B cell (primary cell): ENCODE results near the gene CRYGN. TPM values are rescaled to one million over a fixed set of nuclear protein-coding genes. Genes with fewer than 3 reads are reported as not detected.

Source experiments
- ATAC-seq: fragments of 200-7000 bp; cut with Tn5 transposase; one replicate; pipeline ENCODE4 v1.10.0; 2021; ENCODE audit warnings: low read depth, mild to moderate bottlenecking, moderate number of reproducible peaks, moderate library complexity
- CTCF ChIA-PET: fragments of 350-600 bp; sonication (Branson Sonifier 250); formaldehyde crosslinking; loops from one replicate; lab custom pipeline; 2021; ENCODE audit warnings: antibody characterized with exemption, inconsistent platforms; lab: Charles Lee
- POLR2A ChIA-PET: fragments of 350-600 bp; sonication (Branson Sonifier 250); formaldehyde crosslinking; loops from one replicate; lab custom pipeline; 2021; ENCODE audit warnings: antibody characterized with exemption; lab: Charles Lee
- DNase-seq: peaks from one replicate; pipeline ENCODE4 v3.0.0; 2013
- H2AFZ ChIP-seq: 2 replicates; pipeline ENCODE4 v1.6.1; 2012; ENCODE audit warnings: mild to moderate bottlenecking, low read depth, low read length; ENCODE audit not compliant: insufficient read depth, poor library complexity, severe bottlenecking
- H3K27ac ChIP-seq, 2 donors: 1 replicate in 1 of 2; 2 replicates in 1 of 2; pipeline ENCODE4 v1.5.1; 2012 to 2013; ENCODE audit warnings: low read length in 2 of 2, mild to moderate bottlenecking in 2 of 2, moderate library complexity in 1 of 2
- H3K27me3 ChIP-seq, 4 experiments: fragments of 200-600 bp in 1 of 4; sonication (generic) in 1 of 4; replicated peaks in 1 of 4; 1 replicate in 2 of 4; 2 replicates in 2 of 4; pipeline versions ENCODE4 v1.6.1 to v1.7.0; 2013 to 2016; ENCODE audit warnings: low read length in 3 of 4, mild to moderate bottlenecking in 2 of 4, mixed read lengths in 1 of 4, moderate library complexity in 1 of 4; ENCODE audit not compliant: insufficient read depth in 4 of 4, control insufficient read depth in 3 of 4; ENCODE audit errors: control extremely low read depth in 1 of 4
- H3K36me3 ChIP-seq, 2 experiments: replicated peaks in 1 of 2; 1 replicate in 1 of 2; 2 replicates in 1 of 2; pipeline versions ENCODE4 v1.6.1 to v1.7.1; 2013; ENCODE audit warnings: low read length in 1 of 2; ENCODE audit not compliant: insufficient read depth in 2 of 2, control insufficient read depth in 1 of 2; ENCODE audit errors: control extremely low read depth in 1 of 2, extremely low read depth in 1 of 2
- H3K4me1 ChIP-seq, 2 donors: fragments of 200-600 bp in 1 of 2; sonication (generic) in 1 of 2; 1 replicate in 1 of 2; 2 replicates in 1 of 2; pipeline versions ENCODE4 v1.5.1 to v1.6.1; 2013 to 2017; ENCODE audit warnings: low read length in 2 of 2; ENCODE audit not compliant: control insufficient read depth in 2 of 2, insufficient read depth in 2 of 2
- H3K4me2 ChIP-seq: replicated peaks from 2 replicates; pipeline ENCODE3; 2012; ENCODE audit warnings: mild to moderate bottlenecking, low read depth, low read length; ENCODE audit not compliant: poor library complexity, severe bottlenecking
- H3K4me3 ChIP-seq, 5 experiments: fragments of 200-600 bp in 1 of 5; sonication (generic) in 1 of 5; 1 replicate in 3 of 5; 2 replicates in 2 of 5; pipeline versions ENCODE4 v1.5.1 to v1.7.0; 2011 to 2016; ENCODE audit warnings: low read length in 4 of 5, mild to moderate bottlenecking in 4 of 5, low read depth in 2 of 5, control low read depth in 1 of 5, moderate library complexity in 1 of 5; ENCODE audit not compliant: insufficient read depth in 1 of 5; ENCODE audit errors: control extremely low read depth in 1 of 5, extremely low read depth in 1 of 5
- H3K79me2 ChIP-seq: fragments of 200-600 bp; sonication (generic); one replicate; pipeline ENCODE4 v1.6.0; 2016; ENCODE audit warnings: low read length; ENCODE audit not compliant: control insufficient read depth, insufficient read depth
- H3K9ac ChIP-seq: fragments of 200-600 bp; sonication (generic); 2 replicates; pipeline ENCODE4 v1.6.1; 2017; ENCODE audit warnings: mild to moderate bottlenecking, low read length, moderate library complexity
- H3K9me3 ChIP-seq, 3 donors: one replicate each; pipeline versions ENCODE4 v1.6.1 to v1.7.1; 2013; ENCODE audit warnings: low read length in 2 of 3; ENCODE audit not compliant: control insufficient read depth in 2 of 3, insufficient read depth in 1 of 3; ENCODE audit errors: control extremely low read depth in 1 of 3
- H4K20me1 ChIP-seq: 2 replicates; pipeline ENCODE4 v1.6.0; 2012; ENCODE audit warnings: mild to moderate bottlenecking, low read length; ENCODE audit not compliant: insufficient read depth, control insufficient read depth, poor library complexity, severe bottlenecking
- H3K27ac Mint-ChIP-seq: one replicate; pipeline ENCODE4 v1.8.0; 2021; ENCODE audit warnings: mixed read lengths
- H3K27me3 Mint-ChIP-seq: one replicate; pipeline ENCODE4 v1.8.0; 2021; ENCODE audit warnings: mixed read lengths
- H3K4me1 Mint-ChIP-seq: one replicate; pipeline ENCODE4 v1.8.0; 2021; ENCODE audit warnings: mixed read lengths
- H3K4me3 Mint-ChIP-seq: one replicate; pipeline ENCODE4 v1.8.0; 2021; ENCODE audit warnings: mixed read lengths
- H3K9me3 Mint-ChIP-seq: one replicate; pipeline ENCODE4 v1.8.0; 2022; ENCODE audit warnings: mixed read lengths; ENCODE audit not compliant: insufficient read depth
- CTCF ChIP-seq: fragments of 200-600 bp; IDR thresholded peaks from one replicate; pipeline ENCODE4 v1.8.0; 2022; ENCODE audit warnings: antibody characterized with exemption, mild to moderate bottlenecking
- EZH2 ChIP-seq: IDR thresholded peaks from 2 replicates; pipeline ENCODE4 v1.6.1; 2012; ENCODE audit warnings: borderline replicate concordance, low read depth, mild to moderate bottlenecking, moderate library complexity, low read length; ENCODE audit not compliant: insufficient read depth, poor library complexity, severe bottlenecking
- WGBS: methylation state at CpG from one replicate; pipeline ENCODE4 v1.1.5; 2013; ENCODE audit warnings: missing lambda C conversion rate; ENCODE audit not compliant: insufficient coverage; 5-methylcytosine and 5-hydroxymethylcytosine counted together
- intact Hi-C: fragments of 100-400 bp; cut with micrococcal nuclease; formaldehyde crosslinking; loops from one replicate; pipeline ENCODE4 v1.10.0; 2022
- polyA plus RNA-seq: library from polyadenylated mRNA; depleted of rRNA; stranded (reverse); fragments of >200 nt; gene quantifications from 2 replicates; pipeline ENCODE4 v1.2.3, GENCODE V29; 2012
- total RNA-seq, 2 donors: library from RNA; stranded (reverse); fragments of 120-200 nt in 1 of 2; gene quantifications; 1 replicate in 1 of 2; 2 replicates in 1 of 2; pipeline versions ENCODE4 v1.2.3 to v1.2.4, GENCODE V29; 2013 to 2022

CRYGN gene
- total and polyA plus RNA-seq, 2 donors (not counting 1 experiment from before 2014, with no cell fraction given), result not detected

GRCh38 chr7:151384776-151385625 is 54.9 kb downstream of the CRYGN start:
- POLR2A ChIA-PET, result no interaction called here
- H3K4me3 ChIP-seq, result no peak overlapping the region
- DNase-seq, result no peak
- Mint-ChIP-seq H3K4me1 (peaks cover 17% of the 10 kb centered on the region), H3K4me3 (no peak overlapping the region), H3K27ac (no peak overlapping the region), H3K9me3 (no peaks in the 10 kb centered on the region), H3K27me3 (peaks cover 17% of the 10 kb centered on the region)
- 90% methylated on average over 22 of the region's 26 CpGs for WGBS
- intact Hi-C loops, result no loop called here
- no peaks in the 10 kb centered on the region for H3K79me2 ChIP-seq
- no peak for ATAC-seq
- no peak for TF ChIP-seq EZH2
- TF ChIP-seq CTCF, result no peak
- no peaks in the 10 kb centered on the region for H4K20me1 ChIP-seq
- H3K27ac ChIP-seq, result no peak overlapping the region
- peaks cover 0 to 12% (median 6%) of the 10 kb centered on the region in 4 experiments for H3K27me3 ChIP-seq
- CTCF ChIA-PET, result interaction anchor here (1.0 to 1.7 kb wide), 2 partner anchors 16 to 69 kb away, joined by 3 to 4 read pairs; no protein-coding TSS in a partner anchor
- H3K4me2 ChIP-seq, result no peak overlapping the region
- H3K9me3 ChIP-seq, result peaks cover 0 to 14% (median 0%) of the 10 kb centered on the region in 3 donors
- H3K9ac ChIP-seq, result no peak overlapping the region
- no peaks in the 10 kb centered on the region for H3K36me3 ChIP-seq
- no peak overlapping the region for H2AFZ ChIP-seq
- peaks cover 18 to 23% of the 10 kb centered on the region in 2 donors for H3K4me1 ChIP-seq

- no peak overlapping the region for H3K4me3 ChIP-seq
- Mint-ChIP-seq H3K27me3 (peaks cover 10% of the 10 kb centered on the region), H3K27ac (peak overlapping the region; percentile 15), H3K9me3 (no peaks in the 10 kb centered on the region), H3K4me3 (no peak overlapping the region), H3K4me1 (peaks cover 21% of the 10 kb centered on the region)
- intact Hi-C loops, result no loop called here
- TF ChIP-seq CTCF (no peak), EZH2 (no peak)
- H3K9ac ChIP-seq, result no peak overlapping the region
- ATAC-seq (no peak), DNase-seq (no peak)
- H3K9me3 ChIP-seq, result peaks cover 0 to 14% (median 0%) of the 10 kb centered on the region in 3 donors
- WGBS, result 100% methylated on average over 2 of the region's 6 CpGs
- no peaks in the 10 kb centered on the region for H3K36me3 ChIP-seq
- no peaks in the 10 kb centered on the region for H4K20me1 ChIP-seq
- no peak overlapping the region for H2AFZ ChIP-seq
- H3K79me2 ChIP-seq, result no peaks in the 10 kb centered on the region
- ChIA-PET POLR2A (no interaction called here), CTCF (interaction anchor here (1.0 to 1.7 kb wide), 2 partner anchors 15 to 69 kb away, joined by 3 to 4 read pairs; no protein-coding TSS in a partner anchor)
- H3K27ac ChIP-seq, result no peak overlapping the region
- peaks cover 18 to 23% of the 10 kb centered on the region in 2 donors for H3K4me1 ChIP-seq
- H3K4me2 ChIP-seq, result no peak overlapping the region
- peaks cover 0 to 12% (median 6%) of the 10 kb centered on the region in 4 experiments for H3K27me3 ChIP-seq
Measured at GRCh38 chr7:151384352-151384697, 55.6 kb downstream of the CRYGN start.
